Fibroblast of villous mesenchyme (primary cell): ENCODE measurements around the gene LRCH1. TPM values are rescaled to one million over a fixed set of nuclear protein-coding genes. Genes with fewer than 3 reads are reported as not detected.
A peak's percentile ranks its signal among the peaks of the same experiment; 100 is the strongest.

Experiments used
- DNase-seq: peaks from one replicate; pipeline ENCODE4 v3.0.0-alpha.2; 2010; ENCODE audit warnings: low read depth
- H3K4me3 ChIP-seq: 2 replicates; pipeline ENCODE4 v1.5.1; 2011; ENCODE audit warnings: low read depth, mild to moderate bottlenecking, low read length
- total RNA-seq: library from RNA; depleted of rRNA; stranded (reverse); fragments of >200 nt; gene quantifications from 2 replicates; pipeline ENCODE4 v1.2.3, GENCODE V29; 2012
- TF ChIP-seq, protein P1 (sequence below): IDR thresholded peaks from 2 replicates; pipeline ENCODE4 v1.5.1; 2012; ENCODE audit warnings: low read depth, mild to moderate bottlenecking, low read length; ENCODE audit not compliant: insufficient read depth

Gene LRCH1
- total RNA-seq, 1 donor = 9.1 TPM

DNA sequence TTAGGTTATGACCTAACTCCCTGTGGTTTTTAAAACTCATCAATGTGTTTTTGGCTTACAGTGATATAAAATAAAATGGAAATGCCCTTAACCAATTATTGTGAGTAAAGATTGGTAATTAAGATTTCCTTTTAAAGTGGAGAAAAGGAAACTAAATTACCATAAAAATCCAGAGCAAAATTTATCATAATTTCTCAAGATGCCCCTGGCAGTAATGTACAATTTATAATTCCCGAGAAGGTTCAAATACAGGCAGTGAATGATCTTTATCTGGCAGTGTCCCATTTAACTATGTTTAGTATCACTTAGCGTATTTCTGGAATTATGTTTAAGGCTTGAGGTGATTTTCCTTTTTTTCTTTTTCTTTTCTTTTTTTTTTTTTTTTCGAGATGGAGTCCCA, 182.5 kb downstream of the LRCH1 start:
- TF ChIP-seq, protein P1, sequence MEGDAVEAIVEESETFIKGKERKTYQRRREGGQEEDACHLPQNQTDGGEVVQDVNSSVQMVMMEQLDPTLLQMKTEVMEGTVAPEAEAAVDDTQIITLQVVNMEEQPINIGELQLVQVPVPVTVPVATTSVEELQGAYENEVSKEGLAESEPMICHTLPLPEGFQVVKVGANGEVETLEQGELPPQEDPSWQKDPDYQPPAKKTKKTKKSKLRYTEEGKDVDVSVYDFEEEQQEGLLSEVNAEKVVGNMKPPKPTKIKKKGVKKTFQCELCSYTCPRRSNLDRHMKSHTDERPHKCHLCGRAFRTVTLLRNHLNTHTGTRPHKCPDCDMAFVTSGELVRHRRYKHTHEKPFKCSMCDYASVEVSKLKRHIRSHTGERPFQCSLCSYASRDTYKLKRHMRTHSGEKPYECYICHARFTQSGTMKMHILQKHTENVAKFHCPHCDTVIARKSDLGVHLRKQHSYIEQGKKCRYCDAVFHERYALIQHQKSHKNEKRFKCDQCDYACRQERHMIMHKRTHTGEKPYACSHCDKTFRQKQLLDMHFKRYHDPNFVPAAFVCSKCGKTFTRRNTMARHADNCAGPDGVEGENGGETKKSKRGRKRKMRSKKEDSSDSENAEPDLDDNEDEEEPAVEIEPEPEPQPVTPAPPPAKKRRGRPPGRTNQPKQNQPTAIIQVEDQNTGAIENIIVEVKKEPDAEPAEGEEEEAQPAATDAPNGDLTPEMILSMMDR = no peak
- H3K4me3 ChIP-seq = no peak overlapping the region
- DNase-seq = no peak

DNA sequence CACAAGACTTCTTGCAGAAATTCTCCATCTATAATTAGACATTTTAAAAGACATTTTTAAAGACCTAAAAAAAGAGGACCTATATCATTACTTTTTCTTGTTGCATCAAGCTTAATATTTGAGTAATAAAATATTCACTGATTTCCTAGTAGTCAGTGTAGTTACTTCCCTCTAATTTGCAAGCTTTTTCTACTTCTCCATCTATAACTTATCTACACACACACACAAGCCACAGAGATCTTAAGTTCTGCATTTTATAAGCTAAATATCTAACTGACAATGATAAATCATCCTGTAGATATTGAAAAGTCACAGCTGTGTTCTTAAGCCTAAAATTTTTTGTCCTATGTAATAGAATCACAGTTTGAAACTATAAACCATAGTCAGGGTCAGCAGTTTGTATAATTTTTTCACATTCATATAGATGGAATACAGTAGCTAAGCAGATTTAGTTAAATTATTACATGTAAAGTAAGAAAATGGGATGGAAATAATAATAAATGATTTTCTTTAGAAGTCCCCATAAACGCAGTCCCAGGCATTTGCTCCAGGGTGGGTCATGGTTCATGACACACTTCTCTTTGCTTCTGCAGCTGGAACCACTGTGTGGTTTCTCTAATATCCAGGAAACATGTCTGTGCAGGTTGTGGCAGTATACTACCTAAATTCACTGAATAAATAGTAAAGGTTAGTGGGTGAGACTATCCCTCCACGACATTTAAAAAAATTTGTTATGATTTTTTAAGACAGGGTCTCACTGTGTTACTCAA, 183.8 kb downstream of the LRCH1 start:
- TF ChIP-seq, protein P1 = no peak
- H3K4me3 ChIP-seq = no peak overlapping the region
- DNase-seq = no peak

DNA sequence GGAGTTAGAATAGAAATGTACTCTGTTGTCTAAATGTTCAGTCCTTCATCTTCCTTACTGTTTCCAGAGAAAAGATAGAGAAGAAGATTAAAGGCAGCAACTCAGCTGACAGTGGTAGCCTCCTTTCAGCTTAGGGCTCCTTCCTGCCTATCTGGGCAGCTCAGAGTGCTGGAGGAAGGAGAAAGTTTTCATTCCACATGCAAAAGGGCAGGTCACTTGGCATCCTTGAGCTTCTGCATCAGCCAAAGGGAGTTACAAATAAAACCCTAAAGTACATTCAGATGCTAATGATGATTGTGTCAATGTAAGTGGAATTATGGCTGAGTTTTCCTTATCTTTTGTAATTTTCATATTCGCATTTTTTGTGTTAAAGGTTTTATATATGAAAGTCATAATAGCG, 185.1 kb downstream of the LRCH1 start:
- TF ChIP-seq, protein P1 = no peak
- DNase-seq = peak; percentile 61

DNA sequence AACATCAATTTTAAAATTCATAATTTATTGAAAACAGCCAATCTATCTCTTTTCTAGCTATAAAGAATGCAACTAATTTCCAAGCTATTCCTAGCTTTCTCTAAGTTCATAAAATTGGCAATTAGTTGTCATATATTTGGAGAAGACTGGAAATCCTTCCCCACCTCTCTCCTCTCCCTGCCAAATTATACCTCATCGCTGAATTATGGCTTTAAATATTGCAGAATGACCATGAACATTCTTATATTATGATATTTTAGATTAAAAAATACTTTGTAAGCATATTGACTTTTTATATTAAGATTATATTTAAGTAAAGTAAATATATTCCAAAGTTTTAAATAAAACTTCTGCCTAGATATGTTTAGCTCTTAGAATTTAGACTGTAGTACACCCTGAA, 185.8 kb downstream of the LRCH1 start:
- H3K4me3 ChIP-seq = no peak overlapping the region
- TF ChIP-seq, protein P1 = no peak
- DNase-seq = no peak

More for the DNA sequence above, 185.1 kb downstream of the LRCH1 start:
- no peak overlapping the region for H3K4me3 ChIP-seq

DNA sequence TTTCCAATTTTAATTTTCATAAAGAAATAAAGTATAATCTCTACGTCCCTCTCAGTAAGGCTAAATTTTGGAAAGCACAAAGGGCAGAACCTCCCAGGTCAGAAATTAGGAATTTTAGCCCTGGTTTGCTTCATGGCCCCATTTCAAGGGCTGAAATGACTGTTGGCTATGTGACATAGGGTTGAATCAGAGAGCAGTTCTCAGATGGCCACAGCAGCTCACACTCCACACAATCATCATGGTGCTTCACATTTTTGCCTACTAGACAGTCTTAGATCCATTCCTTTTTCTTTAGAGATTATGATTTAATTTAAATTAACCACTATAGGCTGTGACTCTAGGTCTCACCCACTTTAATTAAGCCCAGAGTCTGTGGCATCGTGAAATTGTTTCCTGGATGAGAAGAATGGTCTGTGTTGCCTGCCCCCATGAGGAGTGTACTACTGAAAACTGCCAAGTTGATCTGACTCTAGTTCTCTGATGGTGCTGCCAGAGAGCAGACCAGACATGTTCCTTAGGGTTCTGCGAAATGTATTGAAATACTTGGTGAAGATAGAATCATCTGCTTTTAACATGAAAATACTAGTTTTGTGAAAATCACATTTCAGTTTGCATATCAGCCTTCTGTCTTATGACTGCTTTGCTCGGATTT, 186.6 kb downstream of the LRCH1 start:
- no peak for DNase-seq
- TF ChIP-seq, protein P1 = no peak
- no peak overlapping the region for H3K4me3 ChIP-seq

DNA sequence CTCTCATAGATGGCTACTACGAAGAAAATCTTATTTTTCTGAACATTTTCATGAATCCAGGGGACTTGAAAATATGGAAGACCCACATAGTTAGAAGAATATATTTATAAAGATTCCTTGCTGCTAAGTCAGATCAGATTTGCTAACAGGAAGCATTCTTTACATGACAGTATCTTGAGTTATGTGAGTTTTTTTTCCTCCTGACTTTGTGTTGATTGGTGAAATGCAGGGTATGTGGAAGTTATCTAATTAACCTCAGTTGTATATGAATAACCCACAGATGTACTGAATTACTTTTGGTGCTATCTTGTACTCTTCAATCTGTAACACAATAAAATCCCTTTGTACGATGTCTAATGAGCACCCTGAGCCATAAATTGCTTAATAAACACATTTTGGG, 190.2 kb downstream of the LRCH1 start:
- DNase-seq = no peak
- H3K4me3 ChIP-seq = no peak overlapping the region

More for the DNA sequence above, 190.2 kb downstream of the LRCH1 start:
- TF ChIP-seq, protein P1 = no peak
